A673 (cell line): ENCODE data around the gene SLC45A1. TPM values are rescaled to one million over a fixed set of nuclear protein-coding genes. Genes with fewer than 3 reads are reported as not detected.

Experiments
- BruUV-seq: library from RNA; stranded (reverse); fragments of 400-500 nt; replicated peaks from 2 replicates; lab custom pipeline; 2021; lab: Mats Ljungman, UMichigan
- CTCF ChIA-PET: fragments of 300-600 bp; sonication (Branson Sonifier 250); formaldehyde crosslinking; loops from one replicate; lab custom pipeline; 2022; ENCODE audit warnings: antibody characterized with exemption; lab: Charles Lee
- POLR2A ChIA-PET: fragments of 300-600 bp; sonication (Branson Sonifier 250); formaldehyde crosslinking; loops from one replicate; lab custom pipeline; 2022; ENCODE audit warnings: antibody characterized with exemption; ENCODE audit not compliant: low non-redundant PET; lab: Charles Lee
- DNase-seq: peaks from one replicate; pipeline ENCODE4 v3.0.0-alpha.2; 2015; ENCODE audit warnings: low spot score
- H3K27ac ChIP-seq: fragments of 200-600 bp; sonication (generic); 2 replicates; pipeline ENCODE4 v1.5.1; 2016; ENCODE audit warnings: mixed run types, low read depth, mild to moderate bottlenecking, mixed read lengths, antibody characterized with exemption, low read length; ENCODE audit not compliant: poor library complexity, severe bottlenecking
- H3K27me3 ChIP-seq: fragments of 200-600 bp; sonication (generic); replicated peaks from 2 replicates; pipeline ENCODE4 v1.6.1; 2017; ENCODE audit warnings: mixed run types, low read depth, mild to moderate bottlenecking, mixed read lengths, antibody characterized with exemption, low read length; ENCODE audit not compliant: insufficient read depth, poor library complexity
- H3K36me3 ChIP-seq: fragments of 200-600 bp; sonication (generic); 2 replicates; pipeline ENCODE4 v1.6.1; 2016; ENCODE audit warnings: mixed run types, mild to moderate bottlenecking, mixed read lengths, antibody characterized with exemption, low read length; ENCODE audit not compliant: insufficient read depth, poor library complexity, severe bottlenecking
- H3K4me1 ChIP-seq: fragments of 200-600 bp; sonication (generic); 2 replicates; pipeline ENCODE4 v1.6.1; 2017; ENCODE audit warnings: mixed run types, mild to moderate bottlenecking, mixed read lengths, antibody characterized with exemption, low read length; ENCODE audit not compliant: insufficient read depth, poor library complexity, severe bottlenecking
- H3K4me3 ChIP-seq: fragments of 200-600 bp; sonication (generic); 2 replicates; pipeline ENCODE4 v1.5.1; 2016; ENCODE audit warnings: low read depth, mixed run types, mild to moderate bottlenecking, mixed read lengths, low read length; ENCODE audit not compliant: poor library complexity, severe bottlenecking
- H3K9me3 ChIP-seq: fragments of 200-600 bp; sonication (generic); 2 replicates; pipeline ENCODE4 v1.6.1; 2016; ENCODE audit warnings: mixed run types, low read depth, mild to moderate bottlenecking, mixed read lengths, antibody characterized with exemption, low read length; ENCODE audit not compliant: poor library complexity, severe bottlenecking
- CTCF ChIP-seq: fragments of 300-800, 200-600 bp; sonication (generic); conservative IDR thresholded peaks from 2 replicates; pipeline ENCODE4 v1.5.1; 2017; ENCODE audit warnings: low read depth, mild to moderate bottlenecking, antibody characterized with exemption, low read length, moderate library complexity, mixed read lengths
- EZH2 ChIP-seq: fragments of 200-600 bp; sonication (generic); IDR thresholded peaks from 2 replicates; pipeline ENCODE4 v1.6.1; 2017; ENCODE audit warnings: borderline replicate concordance, low read depth, mild to moderate bottlenecking, mixed read lengths, antibody characterized with exemption, low read length; ENCODE audit not compliant: poor library complexity, severe bottlenecking
- intact Hi-C: fragments of 100-400 bp; cut with micrococcal nuclease; formaldehyde crosslinking; loops from one replicate; pipeline ENCODE4 v1.10.0; 2022; ENCODE audit not compliant: unreplicated experiment
- total RNA-seq: library from RNA; stranded (reverse); gene quantifications from 2 replicates; pipeline ENCODE4 v1.2.3, GENCODE V29; 2021

SLC45A1 gene
- total RNA-seq, 1 experiment from 2014 or later = 0.82 TPM

GRCh38 chr1:8362701-8363101, 44.8 kb downstream of the SLC45A1 start:
- Histone ChIP-seq H3K27ac (peak overlapping the region; percentile 83), H3K9me3 (no peaks in the 10 kb centered on the region), H3K4me3 (no peak overlapping the region), H3K36me3 (peaks cover 64% of the 10 kb centered on the region), H3K27me3 (no peaks in the 10 kb centered on the region), H3K4me1 (peaks cover 43% of the 10 kb centered on the region)
- no peak for DNase-seq
- POLR2A ChIA-PET = no interaction called here
- BruUV-seq = no TSS peak
- CTCF ChIA-PET = no interaction called here
- TF ChIP-seq EZH2 (no peak), CTCF (no peak)
- intact Hi-C loops = no loop called here

GRCh38 chr1:8363186-8363766, 45.4 kb downstream of the SLC45A1 start:
- Histone ChIP-seq H3K4me3 (peak overlapping the region; percentile 13), H3K9me3 (no peaks in the 10 kb centered on the region), H3K36me3 (peaks cover 58% of the 10 kb centered on the region), H3K4me1 (peaks cover 49% of the 10 kb centered on the region), H3K27ac (peak overlapping the region; percentile 83), H3K27me3 (no peaks in the 10 kb centered on the region)
- no peak for DNase-seq
- BruUV-seq = no TSS peak
- ChIA-PET POLR2A (no interaction called here), CTCF (interaction anchor here (0.9 to 1.0 kb wide), 2 partner anchors 13 to 363 kb away, joined by 3 to 4 read pairs; no protein-coding TSS in a partner anchor)
- TF ChIP-seq CTCF (no peak), EZH2 (no peak)
- intact Hi-C loops = no loop called here

- Histone ChIP-seq H3K4me3 (peak overlapping the region; percentile 13), H3K27ac (peak overlapping the region; percentile 83), H3K4me1 (peaks cover 52% of the 10 kb centered on the region), H3K9me3 (no peaks in the 10 kb centered on the region), H3K27me3 (no peaks in the 10 kb centered on the region), H3K36me3 (peaks cover 53% of the 10 kb centered on the region)
- no TSS peak for BruUV-seq
- ChIA-PET POLR2A (interaction anchor here (0.6 kb wide), 1 partner anchor 852 kb away, joined by 4 read pairs; no protein-coding TSS in a partner anchor), CTCF (interaction anchor here (0.9 to 1.0 kb wide), 2 partner anchors 14 to 363 kb away, joined by 3 to 4 read pairs; no protein-coding TSS in a partner anchor)
- intact Hi-C loops = no loop called here
- DNase-seq = peak; percentile 88
- TF ChIP-seq EZH2 = no peak
- TF ChIP-seq CTCF = no peak
Measured at GRCh38 chr1:8363767-8364301, 45.9 kb downstream of the SLC45A1 start.
